H9 (cell line): ENCODE measurements around the gene CAMTA1. TPM values are rescaled to one million over a fixed set of nuclear protein-coding genes. Genes with fewer than 3 reads are reported as not detected.

Experiments used
- DNase-seq: peaks from one replicate; pipeline ENCODE4 v3.0.0-alpha.2; 2017
- H2AFZ ChIP-seq: one replicate; pipeline ENCODE4 v1.6.1; 2013; ENCODE audit warnings: mild to moderate bottlenecking, low read length, control low read depth, moderate library complexity
- H2AK5ac ChIP-seq: 2 replicates; pipeline ENCODE4 v1.6.1; 2013; ENCODE audit warnings: low read length, control low read depth, mixed read lengths; ENCODE audit not compliant: insufficient read length
- H2BK120ac ChIP-seq: one replicate; pipeline ENCODE4 v1.6.1; 2013; ENCODE audit warnings: low read depth, mild to moderate bottlenecking, low read length, control low read depth, inconsistent platforms; ENCODE audit not compliant: poor library complexity, severe bottlenecking
- H2BK12ac ChIP-seq: 2 replicates; pipeline ENCODE4 v1.6.1; 2013; ENCODE audit warnings: low read length, control low read depth, mixed read lengths, low read depth; ENCODE audit not compliant: insufficient read length
- H2BK15ac ChIP-seq: 2 replicates; pipeline ENCODE4 v1.6.1; 2013; ENCODE audit warnings: low read depth, low read length, control low read depth
- H2BK20ac ChIP-seq: one replicate; pipeline ENCODE4 v1.6.1; 2013; ENCODE audit warnings: low read depth, mild to moderate bottlenecking, low read length, control low read depth, inconsistent platforms; ENCODE audit not compliant: poor library complexity, severe bottlenecking
- H2BK5ac ChIP-seq: 2 replicates; pipeline ENCODE4 v1.6.1; 2013; ENCODE audit warnings: low read length, control low read depth, mixed read lengths; ENCODE audit not compliant: insufficient read length
- H3K14ac ChIP-seq: 2 replicates; pipeline ENCODE4 v1.6.1; 2013; ENCODE audit warnings: low read length, control low read depth; ENCODE audit not compliant: insufficient read depth
- H3K18ac ChIP-seq: 2 replicates; pipeline ENCODE4 v1.6.1; 2013; ENCODE audit warnings: low read depth, mild to moderate bottlenecking, mixed read lengths, low read length, control low read depth; ENCODE audit not compliant: insufficient read length
- H3K23ac ChIP-seq: 2 replicates; pipeline ENCODE4 v1.6.1; 2013; ENCODE audit warnings: low read length, control low read depth, mixed read lengths, low read depth; ENCODE audit not compliant: insufficient read length
- H3K23me2 ChIP-seq: 2 replicates; pipeline ENCODE4 v1.6.1; 2013; ENCODE audit warnings: low read depth, mild to moderate bottlenecking, mixed read lengths, low read length, control low read depth; ENCODE audit not compliant: insufficient read length, poor library complexity, severe bottlenecking
- H3K27ac ChIP-seq: 2 replicates; pipeline ENCODE4 v1.5.1; 2013; ENCODE audit warnings: low read length, control low read depth, mixed read lengths, low read depth; ENCODE audit not compliant: insufficient read length
- H3K27me3 ChIP-seq: 2 replicates; pipeline ENCODE4 v1.6.1; 2013; ENCODE audit warnings: low read length, control low read depth, inconsistent platforms; ENCODE audit not compliant: insufficient read depth
- H3K4ac ChIP-seq: 2 replicates; pipeline ENCODE4 v1.6.1; 2013; ENCODE audit warnings: low read depth, mild to moderate bottlenecking, control low read depth, inconsistent platforms, low read length, moderate library complexity
- H3K4me1 ChIP-seq: 2 replicates; pipeline ENCODE4 v1.6.1; 2013; ENCODE audit warnings: low read length, control low read depth, inconsistent platforms; ENCODE audit not compliant: insufficient read depth
- H3K4me2 ChIP-seq: 2 replicates; pipeline ENCODE4 v1.6.1; 2013; ENCODE audit warnings: low read length, control low read depth, mixed read lengths; ENCODE audit not compliant: insufficient read length, insufficient read depth
- H3K56ac ChIP-seq: 2 replicates; pipeline ENCODE4 v1.6.1; 2013; ENCODE audit warnings: low read depth, mild to moderate bottlenecking, mixed read lengths, low read length, control low read depth; ENCODE audit not compliant: insufficient read length
- H3K79me1 ChIP-seq: 2 replicates; pipeline ENCODE4 v1.6.1; 2013; ENCODE audit warnings: low read depth, mild to moderate bottlenecking, moderate library complexity, low read length, control low read depth, inconsistent platforms; ENCODE audit not compliant: insufficient read depth, poor library complexity, severe bottlenecking
- H3K79me2 ChIP-seq: 2 replicates; pipeline ENCODE4 v1.6.1; 2013; ENCODE audit warnings: low read length, control low read depth, inconsistent platforms; ENCODE audit not compliant: insufficient read depth
- H3K9ac ChIP-seq: 2 replicates; pipeline ENCODE4 v1.6.1; 2013; ENCODE audit warnings: low read length, control low read depth, mixed read lengths; ENCODE audit not compliant: insufficient read length; ENCODE audit errors: extremely low read depth
- H3K9me3 ChIP-seq: one replicate; pipeline ENCODE4 v1.6.1; 2013; ENCODE audit warnings: low read depth, low read length, inconsistent platforms; ENCODE audit not compliant: control insufficient read depth
- H3T11ph ChIP-seq: one replicate; pipeline ENCODE4 v1.6.1; 2013; ENCODE audit warnings: mild to moderate bottlenecking, low read length, control low read depth, inconsistent platforms
- H4K20me1 ChIP-seq: one replicate; pipeline ENCODE4 v1.6.1; 2013; ENCODE audit not compliant: control insufficient read depth, insufficient read length, insufficient read depth
- H4K5ac ChIP-seq: 2 replicates; pipeline ENCODE4 v1.6.1; 2013; ENCODE audit warnings: low read depth, mild to moderate bottlenecking, mixed read lengths, low read length, control low read depth; ENCODE audit not compliant: insufficient read length
- H4K8ac ChIP-seq: replicated peaks from 2 replicates; pipeline ENCODE4 v1.6.1; 2013; ENCODE audit warnings: low read length, control low read depth, mixed read lengths, low read depth; ENCODE audit not compliant: insufficient read length
- H4K91ac ChIP-seq: 2 replicates; pipeline ENCODE4 v1.6.1; 2013; ENCODE audit warnings: low read depth, mild to moderate bottlenecking, moderate library complexity, mixed read lengths, low read length, control low read depth; ENCODE audit not compliant: insufficient read length
- H3K27ac Mint-ChIP-seq, 3 experiments: 2 replicates in 2 of 3; 3 replicates in 1 of 3; pipeline ENCODE4 v1.8.0; 2020 to 2021; ENCODE audit warnings: mixed read lengths in 3 of 3, mild to moderate bottlenecking in 1 of 3, moderate library complexity in 1 of 3
- H3K27me3 Mint-ChIP-seq: 2 replicates; pipeline ENCODE4 v1.8.0; 2021; ENCODE audit warnings: low read depth, mild to moderate bottlenecking, moderate library complexity, mixed read lengths
- H3K36me3 Mint-ChIP-seq, 3 experiments: 2 replicates in 2 of 3; 3 replicates in 1 of 3; pipeline ENCODE4 v1.8.0; 2020 to 2021; ENCODE audit warnings: low read depth in 3 of 3, mixed read lengths in 3 of 3; ENCODE audit not compliant: insufficient read depth in 1 of 3
- H3K4me1 Mint-ChIP-seq, 2 experiments: 2 replicates each; pipeline ENCODE4 v1.8.0; 2020; ENCODE audit warnings: mixed read lengths in 2 of 2
- H3K4me3 Mint-ChIP-seq, 2 experiments: 2 replicates in 1 of 2; 3 replicates in 1 of 2; pipeline ENCODE4 v1.8.0; 2020 to 2021; ENCODE audit warnings: mild to moderate bottlenecking in 2 of 2, mixed read lengths in 2 of 2, moderate library complexity in 1 of 2
- H3K9me3 Mint-ChIP-seq, 2 experiments: 2 replicates in 1 of 2; 3 replicates in 1 of 2; pipeline ENCODE4 v1.8.0; 2020; ENCODE audit warnings: mild to moderate bottlenecking in 2 of 2, mixed read lengths in 2 of 2, moderate library complexity in 1 of 2
- WGBS: extraction: QIAGEN DNeasy Blood & Tissue Kit; methylation state at CpG from one replicate; pipeline ENCODE4 v1.1.7; 2013; ENCODE audit warnings: missing lambda C conversion rate, low lambda C conversion rate, mixed read lengths; ENCODE audit not compliant: insufficient read length; ENCODE audit errors: extremely low coverage; 5-methylcytosine and 5-hydroxymethylcytosine counted together
- total RNA-seq: library from RNA; stranded (reverse); gene quantifications from 2 replicates; pipeline ENCODE4 v1.2.1, GENCODE V29; 2021
- TF ChIP-seq, protein P1 (sequence below): fragments of 200-600 bp; sonication (generic); conservative IDR thresholded peaks from 3 replicates; pipeline ENCODE4 v1.8.0; 2021; ENCODE audit warnings: antibody characterized with exemption, mild to moderate bottlenecking

CAMTA1 gene
- total RNA-seq, 1 experiment from 2014 or later, result 115 TPM

DNA sequence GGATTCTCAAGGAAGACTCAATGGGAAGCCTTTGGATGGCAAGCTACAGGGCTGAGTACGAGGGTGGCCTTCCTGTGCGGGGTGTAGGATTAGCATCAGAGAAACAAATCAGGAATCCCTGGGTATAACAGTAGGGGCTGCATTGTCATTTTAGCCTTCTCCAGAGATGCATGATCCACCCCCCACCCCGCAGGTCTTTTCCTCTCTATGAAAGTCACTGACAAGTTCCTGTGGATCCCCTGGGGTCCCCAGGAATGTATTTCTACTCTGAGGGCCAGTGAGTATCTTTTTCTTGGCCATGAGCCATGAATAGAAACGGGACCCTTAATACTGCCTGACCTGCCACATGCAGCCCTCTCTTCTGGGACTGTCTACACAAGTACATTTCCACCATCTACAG, 512.9 kb downstream of the CAMTA1 start:
- TF ChIP-seq, protein P1, sequence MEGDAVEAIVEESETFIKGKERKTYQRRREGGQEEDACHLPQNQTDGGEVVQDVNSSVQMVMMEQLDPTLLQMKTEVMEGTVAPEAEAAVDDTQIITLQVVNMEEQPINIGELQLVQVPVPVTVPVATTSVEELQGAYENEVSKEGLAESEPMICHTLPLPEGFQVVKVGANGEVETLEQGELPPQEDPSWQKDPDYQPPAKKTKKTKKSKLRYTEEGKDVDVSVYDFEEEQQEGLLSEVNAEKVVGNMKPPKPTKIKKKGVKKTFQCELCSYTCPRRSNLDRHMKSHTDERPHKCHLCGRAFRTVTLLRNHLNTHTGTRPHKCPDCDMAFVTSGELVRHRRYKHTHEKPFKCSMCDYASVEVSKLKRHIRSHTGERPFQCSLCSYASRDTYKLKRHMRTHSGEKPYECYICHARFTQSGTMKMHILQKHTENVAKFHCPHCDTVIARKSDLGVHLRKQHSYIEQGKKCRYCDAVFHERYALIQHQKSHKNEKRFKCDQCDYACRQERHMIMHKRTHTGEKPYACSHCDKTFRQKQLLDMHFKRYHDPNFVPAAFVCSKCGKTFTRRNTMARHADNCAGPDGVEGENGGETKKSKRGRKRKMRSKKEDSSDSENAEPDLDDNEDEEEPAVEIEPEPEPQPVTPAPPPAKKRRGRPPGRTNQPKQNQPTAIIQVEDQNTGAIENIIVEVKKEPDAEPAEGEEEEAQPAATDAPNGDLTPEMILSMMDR, result no peak
- Histone ChIP-seq H3K79me2 (no peaks in the 10 kb centered on the region), H3K4ac (no peak overlapping the region), H2AK5ac (no peak overlapping the region), H3K9ac (no peak overlapping the region), H3T11ph (no peak overlapping the region), H3K79me1 (no peaks in the 10 kb centered on the region), H3K14ac (no peak overlapping the region), H3K56ac (no peak overlapping the region), H3K4me1 (peaks cover 19% of the 10 kb centered on the region; the same call in 1 of the 2 replicates), H2BK120ac (no peak overlapping the region), H4K20me1 (no peaks in the 10 kb centered on the region), H3K18ac (no peak overlapping the region), H3K9me3 (no peaks in the 10 kb centered on the region), H4K91ac (no peak overlapping the region), H3K23me2 (no peaks in the 10 kb centered on the region), H2BK15ac (no peak overlapping the region), H3K4me2 (no peak overlapping the region), H4K8ac (no peak overlapping the region), H3K23ac (no peak overlapping the region), H4K5ac (no peak overlapping the region), H3K27ac (peak overlapping the region; percentile 7), H2BK20ac (no peak overlapping the region), H2BK12ac (no peak overlapping the region), H3K27me3 (no peaks in the 10 kb centered on the region), H2AFZ (no peak overlapping the region), H2BK5ac (no peak overlapping the region)
- peaks cover 7 to 12% (median 12%) of the 10 kb centered on the region in 3 experiments; a peak in 6 of 7 replicates for H3K36me3 Mint-ChIP-seq
- peak overlapping the region in 1 of 2 experiments; percentile 41; a peak in 1 of 5 replicates for H3K4me3 Mint-ChIP-seq
- H3K27ac Mint-ChIP-seq, result peak overlapping the region; percentile 41 to 88 (median 81); a peak in 5 of 7 replicates
- no peaks in the 10 kb centered on the region; the same call in 1 of the 2 replicates for H3K27me3 Mint-ChIP-seq
- H3K4me1 Mint-ChIP-seq, result peaks cover 63 to 79% of the 10 kb centered on the region in 2 experiments
- peaks cover 14 to 16% of the 10 kb centered on the region in 2 experiments for H3K9me3 Mint-ChIP-seq
- no peak for DNase-seq
- WGBS, result no CpG with 5 or more reads among the region's 4 CpGs
